Measurements from ENCODE around the gene IL23R.

The IL23R gene

DNA sequence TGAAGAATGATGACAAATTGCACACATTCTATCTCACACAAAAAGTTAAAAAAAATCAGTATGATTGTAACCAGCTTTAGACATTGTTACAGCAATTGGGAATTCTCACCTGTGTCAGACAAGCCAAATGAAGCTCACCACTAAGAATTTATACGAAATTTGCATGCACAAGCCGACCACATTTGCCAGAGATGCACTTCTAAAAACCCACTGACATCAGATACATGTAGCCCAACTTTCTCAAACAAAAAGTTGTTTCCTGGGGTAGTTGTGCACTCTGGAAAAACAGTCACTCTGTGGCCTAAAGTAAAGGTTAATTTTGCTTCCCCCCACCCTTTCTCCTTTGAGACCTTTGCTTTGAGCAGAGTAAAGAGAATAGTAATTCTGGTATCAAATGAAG lies 73.5 kb downstream of the IL23R start:
- Histone ChIP-seq H2AFZ (ENCODE audit: low read depth, low read length) (no peak overlapping the region), H3K27me3 (ENCODE audit: insufficient read depth, low read length) (no peaks in the 10 kb centered on the region), H3K4me3 (ENCODE audit: low read length) (no peak overlapping the region)

DNA sequence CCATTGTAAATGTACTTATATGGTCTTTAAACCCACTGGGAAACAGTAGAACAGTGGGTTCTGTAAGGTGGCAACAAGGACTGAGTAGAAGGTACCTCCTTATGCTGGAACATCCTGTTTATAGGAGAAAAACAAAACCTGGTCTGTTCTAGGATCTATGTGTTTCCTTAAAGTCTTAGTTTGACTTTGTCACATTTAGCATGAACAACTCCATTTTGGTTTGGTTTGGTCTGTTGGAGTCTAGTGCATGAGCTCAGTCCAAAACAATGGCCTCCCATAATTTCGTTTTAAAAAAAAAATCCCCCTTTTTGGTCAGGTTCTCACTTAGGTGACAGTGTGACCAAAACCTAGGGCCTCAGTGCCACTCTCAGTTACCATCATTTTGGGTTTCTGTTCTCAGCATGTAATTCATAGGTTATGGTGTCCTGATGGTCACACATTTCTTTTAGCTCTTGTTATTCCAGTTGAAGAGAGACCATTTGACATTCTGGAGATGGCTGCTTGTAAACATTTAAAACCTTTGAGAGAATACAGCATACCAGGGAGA lies 75.0 kb downstream of the IL23R start:
- H2AFZ ChIP-seq (ENCODE audit: low read depth, low read length), result no peak overlapping the region
- H3K4me1 ChIP-seq (ENCODE audit: insufficient read depth, low read length), result no peaks in the 10 kb centered on the region
- no peak overlapping the region for H3K4me3 ChIP-seq (ENCODE audit: low read length)
- H3K36me3 ChIP-seq (ENCODE audit: insufficient read depth, low read length), result no peaks in the 10 kb centered on the region
- H3K9me3 ChIP-seq (ENCODE audit: low read length), result no peaks in the 10 kb centered on the region
- no peaks in the 10 kb centered on the region for H3K27me3 ChIP-seq (ENCODE audit: insufficient read depth, low read length)

More for the DNA sequence above, 73.5 kb downstream of the IL23R start:
- H3K36me3 ChIP-seq (ENCODE audit: insufficient read depth, low read length), result no peaks in the 10 kb centered on the region
- no peaks in the 10 kb centered on the region for H3K9me3 ChIP-seq (ENCODE audit: low read length)
- no peaks in the 10 kb centered on the region for H3K4me1 ChIP-seq (ENCODE audit: insufficient read depth, low read length)

DNA sequence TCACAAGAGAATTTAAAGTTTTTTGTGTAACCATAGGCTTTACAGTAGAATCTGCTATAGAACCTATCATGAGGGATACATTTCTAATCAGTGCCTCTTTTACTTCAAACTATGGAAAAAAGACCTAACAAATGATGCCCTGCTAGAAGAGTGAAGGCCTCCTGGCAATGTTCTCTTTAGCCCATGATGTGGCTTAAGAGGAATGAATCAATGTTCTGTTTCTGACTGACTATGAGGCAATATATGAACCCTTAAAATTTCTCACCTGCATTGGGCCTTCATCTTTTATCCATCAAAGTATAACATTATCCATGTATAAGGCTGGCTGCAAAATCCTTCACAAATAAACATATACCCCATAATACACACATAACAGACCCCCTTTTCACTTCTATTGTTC lies 75.8 kb downstream of the IL23R start:
- H3K27me3 ChIP-seq (ENCODE audit: insufficient read depth, low read length), result no peaks in the 10 kb centered on the region

DNA sequence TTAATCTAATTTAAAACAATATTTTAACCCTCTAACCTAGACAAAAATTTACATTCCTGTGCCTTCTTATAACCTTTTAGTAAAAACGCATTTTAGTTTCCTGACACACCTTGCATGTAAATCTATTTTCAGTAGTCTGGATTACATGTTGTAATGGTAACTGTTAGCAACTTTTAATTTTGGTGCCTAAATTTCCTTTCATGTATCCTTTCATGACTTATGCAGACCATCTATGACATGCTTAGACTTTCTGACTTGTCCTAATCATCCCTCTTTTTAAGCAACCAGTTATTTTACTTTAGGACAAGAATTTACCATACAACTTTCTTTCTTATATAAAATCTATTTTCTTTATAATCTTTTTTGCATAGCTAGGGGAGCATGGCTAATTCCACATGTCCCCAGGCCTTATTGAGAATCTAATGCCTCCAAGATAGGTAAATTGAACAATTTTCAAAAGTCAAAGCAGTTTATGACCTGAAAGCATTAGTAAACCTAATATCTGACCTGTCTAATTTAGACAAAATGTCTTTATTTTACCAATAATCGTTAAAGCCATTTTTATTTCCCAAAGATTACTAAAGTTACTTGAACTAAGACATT lies 83.9 kb downstream of the IL23R start:
- Histone ChIP-seq H3K9me3 (ENCODE audit: low read length) (peaks cover 3% of the 10 kb centered on the region), H3K4me1 (ENCODE audit: insufficient read depth, low read length) (no peaks in the 10 kb centered on the region), H3K27me3 (ENCODE audit: insufficient read depth, low read length) (no peaks in the 10 kb centered on the region), H3K36me3 (ENCODE audit: insufficient read depth, low read length) (no peaks in the 10 kb centered on the region), H2AFZ (ENCODE audit: low read depth, low read length) (no peak overlapping the region), H3K4me3 (ENCODE audit: low read length) (no peak overlapping the region)

More for the DNA sequence above, 75.8 kb downstream of the IL23R start:
- Histone ChIP-seq H3K9me3 (ENCODE audit: low read length) (no peaks in the 10 kb centered on the region), H3K36me3 (ENCODE audit: insufficient read depth, low read length) (no peaks in the 10 kb centered on the region), H3K4me3 (ENCODE audit: low read length) (no peak overlapping the region), H3K4me1 (ENCODE audit: insufficient read depth, low read length) (no peaks in the 10 kb centered on the region), H2AFZ (ENCODE audit: low read depth, low read length) (no peak overlapping the region)

DNA sequence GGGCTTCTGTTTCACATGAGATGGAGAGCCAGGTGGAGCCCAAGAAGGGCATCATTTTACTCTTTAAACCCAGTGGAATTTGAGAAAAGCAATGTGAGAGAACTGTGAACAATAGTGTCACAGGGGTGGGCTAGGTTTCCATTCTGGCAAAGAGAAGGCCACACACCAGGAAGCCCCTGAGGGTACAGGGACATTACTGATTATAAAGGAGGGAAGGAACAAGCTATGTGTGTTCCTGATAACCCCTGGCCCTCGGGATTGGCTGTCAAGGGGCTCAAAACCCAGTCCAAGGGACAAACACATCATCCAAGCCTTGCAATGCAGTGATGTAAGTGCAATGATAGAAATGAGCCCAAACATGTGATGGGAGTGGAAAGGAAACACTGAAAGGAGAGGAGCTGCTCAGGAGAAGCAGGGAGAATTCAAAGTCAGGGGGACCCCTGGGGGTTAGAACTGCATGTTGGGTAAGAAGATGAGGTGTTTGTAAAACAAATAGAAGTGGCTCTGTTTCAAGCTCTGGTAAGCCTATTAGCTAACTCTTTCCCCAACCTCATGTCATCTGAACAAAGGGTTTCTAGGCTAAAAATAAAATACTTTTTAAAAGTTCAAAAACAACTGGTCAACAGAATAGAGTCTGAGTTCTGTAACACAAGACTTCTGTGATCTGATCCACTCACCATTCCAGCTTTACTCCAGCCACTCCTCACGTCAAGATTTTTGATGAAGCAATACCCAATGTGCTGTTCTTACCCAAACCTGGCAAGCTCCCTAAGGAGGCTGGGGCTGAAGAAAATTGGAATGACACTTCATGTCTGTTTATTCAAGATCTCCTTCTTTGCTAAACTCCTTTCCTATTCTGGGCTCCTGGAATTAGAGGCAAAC lies 90.3 kb downstream of the IL23R start:
- H3K4me1 ChIP-seq (ENCODE audit: insufficient read depth, low read length), result no peaks in the 10 kb centered on the region
- H3K36me3 ChIP-seq (ENCODE audit: insufficient read depth, low read length), result no peaks in the 10 kb centered on the region
- H3K9me3 ChIP-seq (ENCODE audit: low read length), result peaks cover 3% of the 10 kb centered on the region
- H3K27me3 ChIP-seq (ENCODE audit: insufficient read depth, low read length), result no peaks in the 10 kb centered on the region
- H3K4me3 ChIP-seq (ENCODE audit: low read length), result no peak overlapping the region
- no peak overlapping the region for H2AFZ ChIP-seq (ENCODE audit: low read depth, low read length)

DNA sequence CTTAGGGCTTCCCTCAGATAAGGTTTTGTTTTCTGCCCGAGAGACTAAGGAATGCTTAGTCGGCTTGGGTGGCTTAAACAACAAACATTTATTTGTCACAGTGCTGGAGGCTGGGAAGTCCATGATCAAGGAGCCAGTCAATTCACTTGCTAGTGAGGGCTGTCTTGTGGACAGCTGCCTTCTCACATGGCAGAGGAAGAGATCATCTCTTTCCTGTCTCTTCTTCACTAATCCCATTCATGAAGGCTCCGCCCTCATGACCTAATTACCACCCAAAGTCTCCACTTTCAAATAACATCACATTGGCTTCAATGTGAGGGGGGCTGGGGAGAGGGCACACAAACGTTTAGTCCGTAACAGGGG lies 90.9 kb downstream of the IL23R start:
- Histone ChIP-seq H2AFZ (ENCODE audit: low read depth, low read length) (no peak overlapping the region), H3K27me3 (ENCODE audit: insufficient read depth, low read length) (no peaks in the 10 kb centered on the region), H3K4me1 (ENCODE audit: insufficient read depth, low read length) (no peaks in the 10 kb centered on the region), H3K36me3 (ENCODE audit: insufficient read depth, low read length) (no peaks in the 10 kb centered on the region), H3K9me3 (ENCODE audit: low read length) (peaks cover 3% of the 10 kb centered on the region), H3K4me3 (ENCODE audit: low read length) (no peak overlapping the region)

DNA sequence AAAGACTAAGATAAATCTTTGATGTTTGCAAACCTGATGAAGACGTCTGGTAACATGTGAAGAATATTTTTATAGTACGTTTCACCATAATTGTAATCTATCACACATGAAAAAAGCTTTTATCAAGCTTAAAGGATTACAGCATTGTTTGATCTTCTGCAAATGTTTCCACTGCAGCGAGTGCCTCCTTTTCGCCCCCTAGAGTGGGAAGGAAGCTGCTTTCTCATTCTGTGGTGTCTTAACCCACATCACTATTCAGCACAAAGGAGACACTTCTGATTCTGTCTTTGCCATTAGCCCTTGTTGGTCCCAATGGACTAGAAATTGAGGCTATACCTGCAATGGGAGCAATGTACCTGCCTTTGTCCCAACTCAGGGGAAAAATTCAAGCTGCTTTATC lies 95.4 kb downstream of the IL23R start:
- no peaks in the 10 kb centered on the region for H3K9me3 ChIP-seq (ENCODE audit: low read length)
- H3K36me3 ChIP-seq (ENCODE audit: insufficient read depth, low read length), result no peaks in the 10 kb centered on the region
- H2AFZ ChIP-seq (ENCODE audit: low read depth, low read length), result no peak overlapping the region
- H3K27me3 ChIP-seq (ENCODE audit: insufficient read depth, low read length), result peaks cover 3% of the 10 kb centered on the region
- no peak overlapping the region for H3K4me3 ChIP-seq (ENCODE audit: low read length)
- H3K4me1 ChIP-seq (ENCODE audit: insufficient read depth, low read length), result no peaks in the 10 kb centered on the region

DNA sequence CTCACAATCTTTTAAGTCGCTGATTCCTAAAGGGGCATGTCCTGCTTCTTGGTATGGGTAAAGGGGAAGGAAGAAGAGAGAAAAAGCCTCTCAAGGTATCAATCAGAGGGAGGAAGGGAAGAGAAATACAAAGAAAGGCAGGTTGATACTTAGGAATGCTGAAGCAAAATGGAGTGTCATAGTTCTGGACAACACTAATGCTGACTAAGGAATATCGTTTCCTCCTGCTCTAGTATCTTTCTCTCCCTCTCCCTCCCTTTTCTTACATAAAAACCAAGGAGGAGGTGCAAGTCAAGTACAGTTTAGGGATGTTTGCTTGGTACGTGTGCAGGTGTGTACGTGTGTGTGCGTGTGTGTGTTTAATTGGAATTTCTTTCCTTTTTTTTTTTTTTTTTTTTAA lies 96.5 kb downstream of the IL23R start:
- H3K4me1 ChIP-seq (ENCODE audit: insufficient read depth, low read length), result no peaks in the 10 kb centered on the region
- no peaks in the 10 kb centered on the region for H3K36me3 ChIP-seq (ENCODE audit: insufficient read depth, low read length)
- H3K9me3 ChIP-seq (ENCODE audit: low read length), result no peaks in the 10 kb centered on the region
- H3K4me3 ChIP-seq (ENCODE audit: low read length), result no peak overlapping the region
- no peak overlapping the region for H2AFZ ChIP-seq (ENCODE audit: low read depth, low read length)
- peaks cover 3% of the 10 kb centered on the region for H3K27me3 ChIP-seq (ENCODE audit: insufficient read depth, low read length)

DNA sequence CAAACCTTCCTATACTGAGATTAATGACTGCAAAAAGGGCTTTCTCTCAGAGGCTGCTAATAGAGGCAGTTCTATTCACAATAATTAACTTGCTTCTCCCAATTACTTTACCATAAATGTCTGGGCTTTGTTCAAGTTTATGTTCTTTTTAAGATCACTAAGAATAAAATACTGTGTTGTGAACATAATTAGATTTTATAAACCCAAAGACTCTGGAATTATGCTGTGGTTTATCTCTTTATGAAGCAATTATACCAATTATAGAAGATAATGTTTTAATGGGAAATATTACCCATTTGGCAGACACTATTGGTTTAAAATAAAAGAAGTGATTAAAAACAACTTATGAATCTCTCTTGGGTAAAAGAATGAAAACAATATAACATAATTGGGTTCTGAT lies 97.9 kb downstream of the IL23R start:
- H2AFZ ChIP-seq (ENCODE audit: low read depth, low read length), result no peak overlapping the region
- H3K4me1 ChIP-seq (ENCODE audit: insufficient read depth, low read length), result peaks cover 2% of the 10 kb centered on the region
- H3K36me3 ChIP-seq (ENCODE audit: insufficient read depth, low read length), result no peaks in the 10 kb centered on the region
- peaks cover 3% of the 10 kb centered on the region for H3K27me3 ChIP-seq (ENCODE audit: insufficient read depth, low read length)
- H3K4me3 ChIP-seq (ENCODE audit: low read length), result no peak overlapping the region
- H3K9me3 ChIP-seq (ENCODE audit: low read length), result no peaks in the 10 kb centered on the region

DNA sequence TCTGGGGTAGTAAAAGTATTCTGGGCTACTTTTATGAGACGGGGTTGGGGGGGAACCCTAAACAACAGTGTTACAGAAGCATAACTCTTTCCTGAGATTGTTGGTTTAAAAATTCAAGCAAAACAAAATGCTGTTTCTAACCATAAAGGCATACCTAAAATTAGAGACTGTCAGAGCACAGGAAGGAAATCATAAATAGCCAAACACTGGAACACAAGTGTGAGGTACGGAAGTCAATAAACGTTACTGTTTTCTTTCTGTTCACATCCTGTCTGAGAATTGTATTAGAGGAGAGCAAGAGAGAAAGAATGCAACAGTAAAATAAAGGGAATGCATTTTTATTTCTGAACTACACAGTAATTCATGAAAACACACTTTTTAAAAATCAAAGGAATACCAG lies 98.6 kb downstream of the IL23R start:
- no peaks in the 10 kb centered on the region for H3K36me3 ChIP-seq (ENCODE audit: insufficient read depth, low read length)

DNA sequence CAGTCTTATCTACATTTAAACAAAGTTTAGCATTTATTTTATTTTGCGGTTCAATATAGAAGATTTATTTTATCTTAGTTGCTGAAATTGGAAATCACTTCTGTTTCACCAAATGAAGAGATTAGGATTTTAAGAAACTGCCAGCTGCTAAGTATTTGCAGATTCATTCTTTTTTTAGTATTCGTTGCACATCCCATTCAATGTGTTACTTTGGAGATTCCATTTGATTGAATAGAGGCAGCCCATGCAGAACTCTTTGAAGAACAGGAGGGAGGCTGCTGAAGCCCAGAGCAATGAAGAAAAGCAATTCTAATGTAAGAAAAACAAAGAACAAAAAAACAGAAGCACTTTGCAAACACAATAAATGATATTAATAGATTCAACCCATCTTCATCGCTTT lies 102.8 kb downstream of the IL23R start:
- peaks cover 5% of the 10 kb centered on the region for H3K4me1 ChIP-seq (ENCODE audit: insufficient read depth, low read length)
- peak overlapping the region; percentile 49 for H2AFZ ChIP-seq (ENCODE audit: low read depth, low read length)
- no peak overlapping the region for H3K4me3 ChIP-seq (ENCODE audit: low read length)
- H3K36me3 ChIP-seq (ENCODE audit: insufficient read depth, low read length), result no peaks in the 10 kb centered on the region
- peaks cover 2% of the 10 kb centered on the region for H3K9me3 ChIP-seq (ENCODE audit: low read length)
- H3K27me3 ChIP-seq (ENCODE audit: insufficient read depth, low read length), result no peaks in the 10 kb centered on the region

More for the DNA sequence above, 98.6 kb downstream of the IL23R start:
- H3K4me3 ChIP-seq (ENCODE audit: low read length), result no peak overlapping the region
- H3K27me3 ChIP-seq (ENCODE audit: insufficient read depth, low read length), result peaks cover 3% of the 10 kb centered on the region
- peaks cover 5% of the 10 kb centered on the region for H3K4me1 ChIP-seq (ENCODE audit: insufficient read depth, low read length)
- H3K9me3 ChIP-seq (ENCODE audit: low read length), result no peaks in the 10 kb centered on the region
- H2AFZ ChIP-seq (ENCODE audit: low read depth, low read length), result no peak overlapping the region

DNA sequence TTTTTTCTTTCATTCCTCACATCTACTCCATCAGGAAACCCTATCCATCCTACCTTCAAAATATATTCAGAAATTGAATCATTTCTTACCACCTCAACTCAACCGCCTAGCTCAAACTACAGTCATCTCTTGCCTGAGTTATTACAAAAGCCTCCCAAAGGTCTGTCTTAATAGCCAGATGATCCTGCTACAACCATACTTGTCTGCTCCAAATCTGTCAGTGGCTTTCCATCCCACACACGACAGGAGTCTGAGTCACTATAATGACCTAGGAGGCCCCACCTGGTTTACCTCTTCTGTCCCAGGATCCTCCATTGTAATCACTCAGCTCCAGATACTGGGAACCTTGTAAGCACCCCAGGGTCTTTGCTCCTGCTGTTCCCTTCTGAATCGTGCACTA lies 104.3 kb downstream of the IL23R start:
- no peak overlapping the region for H3K4me3 ChIP-seq (ENCODE audit: low read length)
- no peaks in the 10 kb centered on the region for H3K36me3 ChIP-seq (ENCODE audit: insufficient read depth, low read length)
- H2AFZ ChIP-seq (ENCODE audit: low read depth, low read length), result no peak overlapping the region
- H3K4me1 ChIP-seq (ENCODE audit: insufficient read depth, low read length), result peaks cover 5% of the 10 kb centered on the region
- H3K9me3 ChIP-seq (ENCODE audit: low read length), result peaks cover 2% of the 10 kb centered on the region
- H3K27me3 ChIP-seq (ENCODE audit: insufficient read depth, low read length), result no peaks in the 10 kb centered on the region

DNA sequence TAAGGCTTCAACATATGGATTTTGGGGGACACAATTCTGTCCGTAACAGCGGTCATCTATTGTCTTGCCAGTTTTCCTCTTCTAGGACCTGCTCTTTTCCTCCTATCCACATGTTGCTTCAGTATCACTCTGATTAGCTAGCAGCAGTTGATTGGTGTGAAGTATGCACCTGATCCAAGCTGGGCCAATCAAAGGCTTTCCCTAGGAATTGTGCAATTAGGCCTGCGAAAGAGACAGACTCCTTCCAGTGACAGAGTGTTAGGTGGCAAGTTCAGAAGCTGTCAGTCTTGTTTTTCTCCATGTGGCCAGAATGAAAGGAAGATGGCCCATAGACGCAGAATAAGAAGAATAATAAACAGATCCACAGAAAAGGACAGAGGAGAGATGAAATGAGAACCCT lies 107.3 kb downstream of the IL23R start:
- no peaks in the 10 kb centered on the region for H3K27me3 ChIP-seq (ENCODE audit: insufficient read depth, low read length)
- no peaks in the 10 kb centered on the region for H3K36me3 ChIP-seq (ENCODE audit: insufficient read depth, low read length)
- peaks cover 2% of the 10 kb centered on the region for H3K9me3 ChIP-seq (ENCODE audit: low read length)
- peaks cover 5% of the 10 kb centered on the region for H3K4me1 ChIP-seq (ENCODE audit: insufficient read depth, low read length)
- H2AFZ ChIP-seq (ENCODE audit: low read depth, low read length), result no peak overlapping the region
- H3K4me3 ChIP-seq (ENCODE audit: low read length), result no peak overlapping the region
